Neuron (in vitro differentiated cells): ENCODE results near the gene SIRPD.
"Not testable (repeated sequence)": the region's sequence is repeated elsewhere in the genome, so short reads cannot be mapped to it uniquely, and the experiment has no call there.

Source experiments
- H2AFZ ChIP-seq: one replicate; pipeline ENCODE4 v1.6.1; 2013; ENCODE audit warnings: low read depth, mild to moderate bottlenecking, inconsistent platforms, low read length, moderate library complexity
- H3K27me3 ChIP-seq: one replicate; pipeline ENCODE4 v1.6.1; 2013; ENCODE audit warnings: low read length; ENCODE audit not compliant: insufficient read depth
- H3K36me3 ChIP-seq: one replicate; pipeline ENCODE4 v1.6.1; 2013; ENCODE audit warnings: low read length; ENCODE audit not compliant: insufficient read depth
- H3K4me1 ChIP-seq: one replicate; pipeline ENCODE4 v1.6.1; 2013; ENCODE audit warnings: low read length; ENCODE audit not compliant: insufficient read depth
- H3K4me3 ChIP-seq: 2 replicates; pipeline ENCODE4 v1.5.1; 2013; ENCODE audit warnings: mild to moderate bottlenecking, low read length, moderate library complexity
- H3K9me3 ChIP-seq: one replicate; pipeline ENCODE4 v1.6.1; 2013; ENCODE audit warnings: low read length

Gene SIRPD

GRCh38 chr20:1500496-1500895, 57.0 kb downstream of the SIRPD start:
- no peak overlapping the region for H3K4me3 ChIP-seq
- H3K9me3 ChIP-seq, result peaks cover 3% of the 10 kb centered on the region
- H3K36me3 ChIP-seq, result no peaks in the 10 kb centered on the region
- no peaks in the 10 kb centered on the region for H3K4me1 ChIP-seq
- H2AFZ ChIP-seq, result no peak overlapping the region
- H3K27me3 ChIP-seq, result no peaks in the 10 kb centered on the region

GRCh38 chr20:1499528-1500420, 57.7 kb downstream of the SIRPD start:
- Histone ChIP-seq H3K27me3 (no peaks in the 10 kb centered on the region), H3K4me1 (no peaks in the 10 kb centered on the region), H3K9me3 (peaks cover 3% of the 10 kb centered on the region), H3K36me3 (no peaks in the 10 kb centered on the region), H3K4me3 (no peak overlapping the region), H2AFZ (no peak overlapping the region)

- not testable (repeated sequence) for H2AFZ ChIP-seq, H3K36me3 ChIP-seq, H3K4me3 ChIP-seq, H3K27me3 ChIP-seq, H3K9me3 ChIP-seq, H3K4me1 ChIP-seq
These were observed 60.1 kb downstream of the SIRPD start for GRCh38 chr20:1497371-1497770.

GRCh38 chr20:1496930-1497329, 60.6 kb downstream of the SIRPD start:
- no peak overlapping the region for H3K4me3 ChIP-seq
- peaks cover 3% of the 10 kb centered on the region for H3K27me3 ChIP-seq
- no peaks in the 10 kb centered on the region for H3K4me1 ChIP-seq

GRCh38 chr20:1494436-1494835, 63.1 kb downstream of the SIRPD start:
- H3K4me3 ChIP-seq, result no peak overlapping the region
- H3K36me3 ChIP-seq, result no peaks in the 10 kb centered on the region
- H2AFZ ChIP-seq, result no peak overlapping the region
- no peaks in the 10 kb centered on the region for H3K9me3 ChIP-seq
- no peaks in the 10 kb centered on the region for H3K4me1 ChIP-seq
- peaks cover 3% of the 10 kb centered on the region for H3K27me3 ChIP-seq

More at GRCh38 chr20:1496930-1497329, 60.6 kb downstream of the SIRPD start:
- Histone ChIP-seq H3K36me3 (no peaks in the 10 kb centered on the region), H2AFZ (no peak overlapping the region), H3K9me3 (no peaks in the 10 kb centered on the region)

GRCh38 chr20:1493536-1493935, 64.0 kb downstream of the SIRPD start:
- H3K36me3 ChIP-seq, result no peaks in the 10 kb centered on the region
- H3K27me3 ChIP-seq, result peaks cover 3% of the 10 kb centered on the region
- H3K4me3 ChIP-seq, result no peak overlapping the region
- no peaks in the 10 kb centered on the region for H3K9me3 ChIP-seq
- no peak overlapping the region for H2AFZ ChIP-seq
- no peaks in the 10 kb centered on the region for H3K4me1 ChIP-seq

- Histone ChIP-seq H3K27me3 (peaks cover 3% of the 10 kb centered on the region), H3K4me1 (no peaks in the 10 kb centered on the region), H2AFZ (no peak overlapping the region), H3K36me3 (no peaks in the 10 kb centered on the region), H3K9me3 (no peaks in the 10 kb centered on the region), H3K4me3 (no peak overlapping the region)
These were observed 65.5 kb downstream of the SIRPD start for GRCh38 chr20:1491860-1492642.

- no peak within 1 kb of the TSS for H2AFZ ChIP-seq
- no peaks in the 10 kb centered on the region for H3K9me3 ChIP-seq
- H3K4me1 ChIP-seq, result no peaks in the 10 kb centered on the region
- H3K4me3 ChIP-seq, result no peak within 1 kb of the TSS
- H3K27me3 ChIP-seq, result peaks cover 3% of the 10 kb centered on the region
- no peaks in the 10 kb centered on the region for H3K36me3 ChIP-seq
These were observed 66.1 kb downstream of the SIRPD start, which contains the start of gene SIRPB2 for GRCh38 chr20:1491281-1491840. TSS of gene SIRPB2 (minus strand) at chr20:1491420. CDS start at chr20:1491359, 61 bp downstream.

- Histone ChIP-seq H3K27me3 (peaks cover 3% of the 10 kb centered on the region), H3K4me3 (no peak overlapping the region), H3K9me3 (no peaks in the 10 kb centered on the region), H3K36me3 (no peaks in the 10 kb centered on the region), H2AFZ (no peak overlapping the region), H3K4me1 (no peaks in the 10 kb centered on the region)
These were observed 66.8 kb downstream of the SIRPD start for GRCh38 chr20:1490643-1491195.

GRCh38 chr20:1489764-1490436, 67.6 kb downstream of the SIRPD start:
- H2AFZ ChIP-seq, result no peak overlapping the region
- H3K36me3 ChIP-seq, result no peaks in the 10 kb centered on the region
- H3K27me3 ChIP-seq, result peaks cover 3% of the 10 kb centered on the region
- H3K4me3 ChIP-seq, result no peak overlapping the region
- no peaks in the 10 kb centered on the region for H3K9me3 ChIP-seq
- H3K4me1 ChIP-seq, result no peaks in the 10 kb centered on the region

GRCh38 chr20:1489325-1489724, 68.2 kb downstream of the SIRPD start:
- Histone ChIP-seq H3K27me3 (peaks cover under 1% of the 10 kb centered on the region), H3K36me3 (no peaks in the 10 kb centered on the region), H3K9me3 (no peaks in the 10 kb centered on the region), H2AFZ (no peak overlapping the region), H3K4me3 (no peak overlapping the region), H3K4me1 (no peaks in the 10 kb centered on the region)

- no peak overlapping the region for H2AFZ ChIP-seq
- no peaks in the 10 kb centered on the region for H3K27me3 ChIP-seq
- H3K4me3 ChIP-seq, result no peak overlapping the region
- no peaks in the 10 kb centered on the region for H3K36me3 ChIP-seq
- H3K9me3 ChIP-seq, result no peaks in the 10 kb centered on the region
- no peaks in the 10 kb centered on the region for H3K4me1 ChIP-seq
These were observed 70.9 kb downstream of the SIRPD start for GRCh38 chr20:1486566-1486965.
